Body of pancreas (tissue), 4 donors: ENCODE results near the gene OXLD1.

Experiments
- POLR2A ChIP-seq, 3 donors: fragments of 450-650 bp; IDR thresholded peaks; one replicate each; pipeline ENCODE4 v1.6.1; 2016; ENCODE audit warnings: antibody characterized with exemption in 3 of 3, mild to moderate bottlenecking in 2 of 3
- TF ChIP-seq, protein P1 (sequence below), 7 experiments: fragments of 450-650 bp in 4 of 7; fragments of 200-600 bp in 3 of 7; sonication (generic) in 3 of 7; IDR thresholded peaks; one replicate each; pipeline ENCODE4 v1.5.1; 2016 to 2019; ENCODE audit warnings: antibody characterized with exemption in 7 of 7

DNA sequence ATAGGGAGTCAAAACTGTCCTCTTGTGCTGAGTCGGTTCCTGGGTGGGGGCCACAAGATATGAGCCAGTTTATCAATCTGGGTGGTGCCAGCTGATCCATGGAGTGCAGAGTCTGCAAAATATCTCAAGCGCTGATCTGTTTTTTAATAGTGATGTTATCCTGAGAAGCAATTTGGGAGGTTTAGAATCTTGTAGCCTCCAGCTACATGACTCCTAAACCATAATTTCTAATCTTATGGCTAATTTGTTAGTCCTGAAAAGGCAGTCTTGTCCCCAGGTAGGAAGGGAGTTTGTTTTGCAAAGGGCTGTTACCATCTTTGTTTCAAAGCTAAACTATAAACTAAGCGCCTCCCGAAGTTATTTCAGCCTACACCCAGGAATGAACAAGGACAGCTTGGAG, 27.7 kb downstream of the OXLD1 start:
- TF ChIP-seq, protein P1, sequence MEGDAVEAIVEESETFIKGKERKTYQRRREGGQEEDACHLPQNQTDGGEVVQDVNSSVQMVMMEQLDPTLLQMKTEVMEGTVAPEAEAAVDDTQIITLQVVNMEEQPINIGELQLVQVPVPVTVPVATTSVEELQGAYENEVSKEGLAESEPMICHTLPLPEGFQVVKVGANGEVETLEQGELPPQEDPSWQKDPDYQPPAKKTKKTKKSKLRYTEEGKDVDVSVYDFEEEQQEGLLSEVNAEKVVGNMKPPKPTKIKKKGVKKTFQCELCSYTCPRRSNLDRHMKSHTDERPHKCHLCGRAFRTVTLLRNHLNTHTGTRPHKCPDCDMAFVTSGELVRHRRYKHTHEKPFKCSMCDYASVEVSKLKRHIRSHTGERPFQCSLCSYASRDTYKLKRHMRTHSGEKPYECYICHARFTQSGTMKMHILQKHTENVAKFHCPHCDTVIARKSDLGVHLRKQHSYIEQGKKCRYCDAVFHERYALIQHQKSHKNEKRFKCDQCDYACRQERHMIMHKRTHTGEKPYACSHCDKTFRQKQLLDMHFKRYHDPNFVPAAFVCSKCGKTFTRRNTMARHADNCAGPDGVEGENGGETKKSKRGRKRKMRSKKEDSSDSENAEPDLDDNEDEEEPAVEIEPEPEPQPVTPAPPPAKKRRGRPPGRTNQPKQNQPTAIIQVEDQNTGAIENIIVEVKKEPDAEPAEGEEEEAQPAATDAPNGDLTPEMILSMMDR (IDR thresholded peaks at IDR 0.05): no peak
- no peak for TF ChIP-seq POLR2A (IDR thresholded peaks at IDR 0.05)
